Stomach (tissue), 4 donors: Measurements from ENCODE around the gene OSBPL6.

Experiments
- EP300 ChIP-seq: sonication (generic); formaldehyde crosslinking; IDR thresholded peaks from one replicate; pipeline ENCODE4 v1.6.1; 2017; ENCODE audit warnings: antibody characterized with exemption
- POLR2A ChIP-seq, 4 donors: fragments of 450-650 bp; IDR thresholded peaks; one replicate each; pipeline ENCODE4 v1.6.1; 2016; ENCODE audit warnings: antibody characterized with exemption in 4 of 4, control low read depth in 2 of 4, mild to moderate bottlenecking in 1 of 4, moderate library complexity in 1 of 4
- POLR2AphosphoS5 ChIP-seq, 3 donors: sonication (generic); formaldehyde crosslinking; IDR thresholded peaks; one replicate each; pipeline ENCODE4 v1.6.1; 2016; ENCODE audit warnings: antibody characterized with exemption in 3 of 3
- TF ChIP-seq, protein P1 (sequence below), 7 experiments: fragments of 450-650 bp in 4 of 7; fragments of 200-600 bp in 3 of 7; sonication (generic) in 3 of 7; IDR thresholded peaks; one replicate each; pipeline ENCODE4 v1.5.1; 2016 to 2019; ENCODE audit warnings: antibody characterized with exemption in 7 of 7, control low read depth in 2 of 7, mild to moderate bottlenecking in 1 of 7

DNA sequence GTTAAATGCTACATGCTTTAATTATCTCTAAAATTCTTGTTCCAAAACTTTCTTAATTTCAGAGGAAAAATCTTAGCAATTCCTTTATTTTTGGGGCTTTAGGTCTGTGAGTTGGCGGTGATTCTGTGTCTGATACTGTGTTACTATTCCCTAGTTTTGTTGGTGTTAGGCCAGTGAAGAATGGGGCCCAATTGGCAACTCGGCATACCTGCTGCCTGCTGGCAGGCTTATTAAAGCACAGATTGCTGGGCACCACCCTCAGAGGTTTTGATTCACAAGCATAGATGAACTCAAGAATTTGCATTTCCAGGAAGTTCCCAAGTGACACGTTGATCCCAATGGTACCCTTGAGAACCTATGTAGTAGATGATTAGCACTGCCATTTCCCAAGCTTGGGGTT lies 101.6 kb downstream of the OSBPL6 start:
- no peak for TF ChIP-seq POLR2A (IDR thresholded peaks at IDR 0.05)
- TF ChIP-seq, protein P1, sequence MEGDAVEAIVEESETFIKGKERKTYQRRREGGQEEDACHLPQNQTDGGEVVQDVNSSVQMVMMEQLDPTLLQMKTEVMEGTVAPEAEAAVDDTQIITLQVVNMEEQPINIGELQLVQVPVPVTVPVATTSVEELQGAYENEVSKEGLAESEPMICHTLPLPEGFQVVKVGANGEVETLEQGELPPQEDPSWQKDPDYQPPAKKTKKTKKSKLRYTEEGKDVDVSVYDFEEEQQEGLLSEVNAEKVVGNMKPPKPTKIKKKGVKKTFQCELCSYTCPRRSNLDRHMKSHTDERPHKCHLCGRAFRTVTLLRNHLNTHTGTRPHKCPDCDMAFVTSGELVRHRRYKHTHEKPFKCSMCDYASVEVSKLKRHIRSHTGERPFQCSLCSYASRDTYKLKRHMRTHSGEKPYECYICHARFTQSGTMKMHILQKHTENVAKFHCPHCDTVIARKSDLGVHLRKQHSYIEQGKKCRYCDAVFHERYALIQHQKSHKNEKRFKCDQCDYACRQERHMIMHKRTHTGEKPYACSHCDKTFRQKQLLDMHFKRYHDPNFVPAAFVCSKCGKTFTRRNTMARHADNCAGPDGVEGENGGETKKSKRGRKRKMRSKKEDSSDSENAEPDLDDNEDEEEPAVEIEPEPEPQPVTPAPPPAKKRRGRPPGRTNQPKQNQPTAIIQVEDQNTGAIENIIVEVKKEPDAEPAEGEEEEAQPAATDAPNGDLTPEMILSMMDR (IDR thresholded peaks at IDR 0.05), result no peak
- TF ChIP-seq POLR2AphosphoS5 (IDR thresholded peaks at IDR 0.05), result no peak
- no peak for TF ChIP-seq EP300
